Hematopoietic multipotent progenitor cell (in vitro differentiated cells): ENCODE measurements around the gene BMPR1A. TPM values are rescaled to one million over a fixed set of nuclear protein-coding genes. Genes with fewer than 3 reads are reported as not detected.

Experiments
- DNase-seq, 3 donors: peaks; one replicate each; pipeline ENCODE4 v3.0.0-alpha.2; 2011 to 2015; ENCODE audit warnings: low read depth in 2 of 3, low spot score in 2 of 3
- total RNA-seq: library from RNA; depleted of rRNA; stranded (reverse); fragments of >200 nt; gene quantifications from one replicate; pipeline ENCODE4 v1.2.3, GENCODE V29; 2012

Gene BMPR1A
- total RNA-seq, 1 donor: under 0.01 TPM

DNA sequence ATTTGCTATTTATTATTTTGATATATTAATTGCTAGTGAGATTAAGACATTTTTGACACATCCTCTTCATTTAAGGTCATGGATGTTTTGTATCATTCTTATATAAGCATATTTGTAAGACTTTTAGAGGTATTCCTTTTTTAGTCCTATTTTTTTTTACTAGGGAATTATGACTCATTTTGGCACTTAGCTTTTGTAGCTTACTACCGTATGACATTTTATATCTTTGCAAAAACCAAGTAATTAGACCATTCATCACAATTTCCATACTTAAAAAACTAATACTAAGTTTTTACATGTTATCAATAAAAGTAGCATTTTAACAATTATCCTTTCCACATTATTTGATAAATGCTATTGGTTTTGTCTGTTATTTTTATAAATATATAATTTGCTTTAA is 41.6 kb downstream of the BMPR1A start:
- no peak for DNase-seq

DNA sequence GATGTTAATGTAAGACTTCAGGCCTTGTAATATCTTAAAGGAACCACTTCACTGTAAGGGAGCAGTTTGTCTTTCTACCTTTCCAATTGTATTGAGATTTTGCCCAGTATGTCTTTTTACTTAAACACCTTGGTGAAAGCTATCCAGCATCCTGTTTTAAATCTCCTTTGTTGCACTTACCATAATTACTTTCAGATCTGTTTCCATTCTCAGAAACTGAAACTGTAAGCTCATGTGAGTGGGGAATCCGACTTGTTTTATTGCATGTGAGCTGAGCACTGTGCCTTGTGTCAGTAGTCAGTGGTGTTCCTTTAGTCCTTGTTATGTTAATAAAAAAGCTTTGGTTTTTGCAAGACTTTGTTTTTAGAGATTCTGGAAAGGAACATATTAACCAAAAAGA is 42.2 kb downstream of the BMPR1A start:
- no peak for DNase-seq

DNA sequence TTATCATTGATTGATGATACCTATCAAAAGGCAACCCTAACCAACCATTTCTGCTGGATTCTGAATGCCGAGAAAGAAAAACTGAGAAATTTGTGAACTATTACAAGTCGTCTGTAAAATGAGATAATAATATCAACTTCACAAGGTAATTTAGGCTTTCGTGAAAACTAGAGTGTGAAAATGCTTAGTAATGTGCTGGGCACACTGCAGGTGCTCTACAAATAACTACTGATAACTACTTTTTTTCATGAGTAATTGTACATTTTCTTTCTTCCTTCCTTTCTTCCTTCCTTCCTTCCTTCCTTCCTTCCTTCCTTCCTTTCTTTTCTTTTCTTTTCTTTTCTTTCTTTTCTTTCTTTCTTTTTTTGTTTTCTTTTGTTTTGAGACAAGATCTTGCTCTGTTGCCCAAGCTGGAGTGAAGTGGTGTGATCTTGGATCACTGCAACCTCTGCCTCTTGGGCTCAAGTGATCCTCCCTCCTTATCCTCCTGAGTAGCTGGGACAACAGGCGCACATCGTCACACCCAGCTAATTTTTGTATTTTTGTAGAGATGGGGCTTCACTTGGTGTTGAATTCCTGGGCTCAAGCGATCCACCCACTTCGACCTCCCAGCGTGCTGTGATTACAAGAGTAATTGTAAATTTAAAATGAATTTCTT is 42.9 kb downstream of the BMPR1A start:
- no peak for DNase-seq

DNA sequence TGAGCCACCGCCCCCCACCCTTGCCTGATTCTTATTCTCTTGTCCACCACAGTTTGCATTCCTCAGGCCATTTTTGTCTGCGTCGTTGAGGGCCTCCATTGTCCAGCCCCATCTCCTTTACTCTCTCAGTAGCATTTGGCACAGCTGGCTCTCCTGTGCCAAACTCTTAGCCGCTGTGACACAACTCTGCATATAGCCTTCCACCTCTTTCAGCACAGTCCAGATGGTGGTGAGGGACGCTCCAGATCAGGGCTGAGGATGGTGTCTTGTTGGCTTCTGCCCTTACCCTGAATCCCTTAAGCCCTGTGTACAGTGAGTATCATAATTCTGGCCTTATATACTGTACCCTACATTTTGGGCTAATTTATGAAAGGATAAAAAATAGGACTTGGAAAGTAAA is 45.6 kb downstream of the BMPR1A start:
- no peak for DNase-seq

DNA sequence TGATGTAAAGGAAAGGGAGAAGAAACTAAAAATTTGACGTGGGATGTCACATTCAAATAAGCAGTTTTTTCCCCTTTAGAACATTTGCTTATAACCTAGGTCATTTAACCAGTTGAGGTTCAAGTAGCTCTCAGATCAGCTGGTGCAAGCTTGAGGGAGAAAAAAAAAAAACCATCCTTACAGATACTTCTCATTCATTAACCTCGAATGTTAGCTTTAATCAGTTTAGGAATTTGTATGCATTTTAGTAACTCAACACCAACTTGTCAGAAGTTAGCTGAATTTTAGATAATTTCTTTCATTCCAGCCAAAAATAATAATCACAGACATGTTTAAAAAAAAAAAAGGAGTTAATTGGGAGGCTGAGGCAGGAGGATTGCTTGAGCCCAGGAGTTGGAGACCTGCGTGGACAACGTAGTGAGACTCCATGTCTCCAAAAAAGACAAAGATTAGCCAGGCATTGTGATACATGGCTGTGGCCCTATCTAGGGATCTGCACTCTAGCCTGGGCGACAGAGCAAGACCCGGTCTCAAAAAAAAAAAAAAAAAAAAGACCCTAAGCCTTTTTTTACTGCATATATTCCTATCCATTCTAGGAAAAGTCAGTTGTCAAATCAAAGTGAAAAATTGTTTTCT is 46.2 kb downstream of the BMPR1A start:
- DNase-seq: no peak

DNA sequence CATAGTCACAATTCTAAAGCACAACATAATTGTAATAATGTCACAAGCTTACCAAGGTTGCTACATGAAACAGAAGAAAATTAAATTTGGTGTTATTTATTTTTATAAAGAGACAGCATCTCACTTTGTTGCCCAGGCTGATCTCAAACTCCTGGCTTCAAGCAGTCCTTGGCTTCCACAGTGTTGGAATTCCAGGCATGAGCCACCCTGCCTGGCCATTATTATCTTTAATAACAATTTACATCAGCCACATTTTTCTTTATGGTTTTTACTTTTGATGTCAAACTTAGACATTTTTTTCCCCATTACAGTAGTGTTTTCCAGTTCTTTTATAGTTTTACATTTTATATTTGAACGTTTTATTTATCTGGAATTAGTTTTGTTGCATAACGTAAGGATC is 46.7 kb downstream of the BMPR1A start:
- DNase-seq: no peak

DNA sequence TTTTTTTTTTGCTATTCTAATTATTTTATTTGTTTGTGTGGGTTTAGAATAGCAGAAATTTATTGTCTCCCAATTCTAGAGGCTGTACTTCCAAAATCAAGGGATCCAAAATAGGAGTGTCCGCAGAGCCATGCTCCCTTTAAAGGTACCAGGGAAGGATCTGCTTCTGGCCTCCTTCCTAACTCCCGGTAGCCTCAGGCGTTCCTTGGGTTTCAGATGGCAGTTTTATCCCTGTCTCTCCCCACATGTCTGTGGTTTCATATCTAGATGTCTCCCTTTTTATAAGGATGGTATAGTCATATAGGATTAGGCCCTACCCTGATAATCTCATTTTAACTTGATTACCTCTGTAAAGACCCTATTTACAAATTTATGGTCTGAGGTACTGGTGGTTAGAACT is 48.4 kb downstream of the BMPR1A start:
- no peak for DNase-seq

DNA sequence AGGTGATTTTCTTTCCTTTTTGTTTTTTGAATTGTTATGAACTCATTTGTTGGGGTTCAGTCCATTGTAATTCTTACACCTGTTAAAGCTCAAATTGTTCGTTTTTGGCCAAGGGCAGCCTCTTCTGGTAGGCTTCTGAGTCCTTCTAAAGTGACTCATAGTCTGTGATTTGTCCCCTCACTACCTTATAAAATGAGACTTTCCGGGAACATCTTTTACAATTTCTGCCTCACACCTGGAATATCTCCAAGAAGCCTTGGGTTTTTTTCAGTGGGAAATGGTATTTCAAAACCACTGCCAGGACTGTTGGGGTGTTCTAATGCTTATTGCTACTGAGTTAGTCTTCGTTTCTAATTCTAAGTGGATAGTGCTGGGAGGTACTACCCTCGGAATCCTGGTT is 56.7 kb downstream of the BMPR1A start:
- no peak for DNase-seq

DNA sequence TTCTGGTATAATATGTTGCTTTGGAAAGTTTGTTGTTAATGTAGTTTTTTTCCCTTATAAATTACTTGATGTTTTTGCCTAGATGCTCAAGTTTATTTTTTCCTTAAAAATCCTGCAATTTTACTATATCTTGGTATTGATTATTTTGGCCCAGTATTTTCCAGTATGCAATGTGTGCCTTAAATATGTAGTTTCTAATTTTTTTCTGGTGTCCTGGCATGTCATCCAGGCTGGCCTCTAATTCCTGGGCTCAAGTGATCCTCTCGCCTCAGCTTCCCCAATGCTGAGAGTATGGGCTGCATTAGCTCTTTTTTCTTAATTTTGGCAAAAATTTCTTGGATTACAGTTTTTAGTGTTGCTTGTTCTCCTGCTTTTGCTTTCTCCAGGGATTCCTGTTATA is 57.6 kb downstream of the BMPR1A start:
- no peak for DNase-seq

DNA sequence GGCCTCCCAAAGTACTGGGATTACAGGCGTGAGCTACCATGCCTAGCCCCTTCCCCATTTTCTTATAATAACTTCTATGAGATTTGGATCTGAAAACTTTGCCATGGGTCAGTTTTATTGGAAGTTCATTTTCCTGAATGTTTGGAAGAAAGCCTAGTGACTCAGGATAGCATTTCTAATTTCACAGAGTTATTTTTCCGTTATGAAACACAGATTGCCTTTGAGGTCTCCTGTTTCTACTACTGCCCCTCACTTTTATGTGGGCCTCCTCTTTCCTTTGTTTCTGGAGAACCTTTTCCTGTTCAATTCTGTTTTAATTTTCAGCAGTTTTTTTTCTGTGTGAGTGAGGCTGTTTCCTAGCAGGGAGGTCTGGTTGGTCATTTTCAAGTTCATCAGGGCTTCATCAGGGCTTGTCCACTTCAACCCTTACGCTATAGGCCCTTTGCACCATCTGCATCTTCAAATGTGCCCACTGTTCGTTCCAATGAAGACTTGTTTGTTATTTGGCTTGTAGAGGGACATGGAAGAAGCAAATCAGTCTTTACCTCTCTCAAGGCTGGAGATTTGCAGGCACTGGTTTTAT is 58.7 kb downstream of the BMPR1A start:
- no peak for DNase-seq

DNA sequence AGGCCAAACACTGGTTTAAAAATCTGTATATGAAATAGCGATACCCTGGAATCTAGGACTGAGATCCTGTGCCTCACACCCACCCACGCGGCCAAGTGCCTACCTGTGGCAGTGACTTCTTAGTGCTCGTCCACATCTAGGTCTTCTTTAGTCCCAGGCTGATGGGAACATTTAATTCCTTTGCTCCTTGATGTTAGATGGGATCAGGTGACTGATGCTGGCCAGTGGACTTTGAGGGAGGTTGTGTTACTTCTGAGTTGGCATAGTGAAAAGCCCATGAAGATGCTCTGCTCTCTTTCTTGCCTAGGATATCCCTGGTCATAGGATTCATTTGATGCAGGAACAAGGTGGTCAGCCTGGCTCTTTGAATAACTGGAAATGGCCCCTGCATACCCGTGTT is 59.2 kb downstream of the BMPR1A start:
- DNase-seq: no peak

DNA sequence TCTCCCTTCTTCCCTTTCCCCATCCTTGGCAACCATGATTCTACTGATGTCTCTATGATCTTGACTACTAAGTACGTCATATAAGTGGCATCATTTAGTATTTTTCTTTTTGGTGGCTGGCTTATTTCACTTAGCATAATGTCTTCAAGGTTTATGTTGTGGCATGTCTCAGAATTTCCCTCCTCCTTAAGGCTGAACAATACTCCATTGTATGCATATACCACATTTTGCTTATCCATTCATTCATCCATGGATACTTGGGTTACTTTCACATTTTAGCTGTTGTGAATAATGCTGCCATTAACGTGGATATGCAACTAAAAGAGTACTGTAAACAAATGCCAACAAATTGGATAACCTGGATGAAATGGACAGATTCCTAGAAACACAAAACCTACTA is 60.8 kb downstream of the BMPR1A start:
- DNase-seq: no peak

DNA sequence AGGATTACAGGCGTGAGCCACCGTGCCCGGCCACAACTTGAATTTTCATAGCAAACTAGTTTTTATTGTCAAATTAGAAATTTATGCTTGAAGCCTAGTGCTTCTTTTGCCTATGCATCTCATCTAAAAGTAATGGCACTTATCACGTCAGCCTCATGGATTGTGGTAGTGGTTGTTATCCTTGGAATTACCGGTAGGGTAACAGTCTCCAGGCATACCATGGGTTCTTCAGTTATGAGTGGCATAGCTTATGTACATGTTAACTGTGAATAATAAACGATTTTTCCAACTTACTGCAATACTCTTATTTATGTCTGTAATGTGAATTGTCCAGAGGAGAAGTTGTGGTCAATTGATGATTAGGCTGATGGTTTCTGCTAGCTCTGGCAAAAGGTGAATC is 63.1 kb downstream of the BMPR1A start:
- no peak for DNase-seq

DNA sequence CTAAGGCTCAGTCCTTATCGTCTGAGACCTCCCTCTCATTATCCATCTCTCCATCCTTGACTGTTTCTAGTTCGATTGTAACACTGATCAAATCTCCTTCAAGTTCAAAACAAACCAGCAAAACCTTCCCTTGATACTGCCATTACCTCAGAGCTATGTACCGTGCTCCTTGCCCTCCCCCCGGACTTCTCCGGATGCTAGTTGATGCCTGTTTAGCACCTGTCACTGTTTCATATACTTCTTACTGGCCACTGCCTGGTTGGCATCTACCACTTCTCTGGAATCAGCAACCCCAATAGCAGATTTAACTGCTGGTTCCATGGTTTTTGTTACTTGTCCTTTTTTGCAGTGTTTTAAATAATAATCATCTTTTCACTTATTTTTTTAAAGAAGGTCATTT is 64.1 kb downstream of the BMPR1A start:
- no peak for DNase-seq

DNA sequence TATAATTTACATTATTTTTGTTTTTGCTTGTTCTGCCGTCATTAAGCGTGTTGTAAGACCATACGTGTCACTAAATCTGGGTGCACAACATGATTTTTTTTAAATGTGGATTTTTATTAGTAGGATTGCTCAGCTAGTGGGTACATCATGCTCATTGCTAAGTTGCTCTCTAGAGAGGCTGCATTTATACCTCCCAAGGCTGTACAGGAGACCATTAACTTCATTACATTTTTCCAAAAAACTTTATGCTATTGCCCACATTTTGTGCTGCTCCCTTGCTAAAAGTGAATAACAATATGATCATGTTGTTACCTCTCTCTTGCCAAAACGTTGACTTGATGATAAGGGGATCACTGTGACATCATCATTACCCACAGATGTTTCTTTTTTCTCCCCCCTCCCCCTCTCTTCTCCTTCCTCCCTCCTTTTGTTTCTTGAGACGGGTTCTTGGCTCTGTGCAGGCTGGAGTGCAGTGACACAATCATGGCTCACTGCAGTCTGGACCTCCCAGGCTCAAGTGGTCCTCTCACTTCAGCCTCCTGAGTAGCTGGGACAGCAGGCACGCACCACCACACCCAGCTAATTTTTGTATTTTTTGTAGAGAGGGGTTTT is 65.1 kb downstream of the BMPR1A start:
- DNase-seq: no peak

DNA sequence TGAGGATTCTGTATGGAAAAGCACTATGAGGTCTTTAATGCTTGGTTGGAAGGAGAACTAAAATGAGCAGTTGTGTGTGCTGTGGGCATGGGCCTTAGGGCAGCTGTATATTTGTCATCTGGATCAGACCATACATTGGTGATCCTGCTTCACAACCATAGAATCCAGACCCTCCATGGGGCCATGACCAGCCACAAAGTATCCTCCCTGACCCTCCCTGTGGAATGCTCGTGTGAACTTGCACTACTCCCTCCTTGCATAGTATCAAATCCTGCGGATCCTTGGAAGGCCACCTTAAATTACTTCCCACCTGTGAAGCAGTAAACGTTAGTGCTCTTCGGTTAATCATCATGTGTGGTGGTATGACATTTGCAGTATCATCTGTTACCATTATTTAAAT is 67.1 kb downstream of the BMPR1A start:
- no peak for DNase-seq

DNA sequence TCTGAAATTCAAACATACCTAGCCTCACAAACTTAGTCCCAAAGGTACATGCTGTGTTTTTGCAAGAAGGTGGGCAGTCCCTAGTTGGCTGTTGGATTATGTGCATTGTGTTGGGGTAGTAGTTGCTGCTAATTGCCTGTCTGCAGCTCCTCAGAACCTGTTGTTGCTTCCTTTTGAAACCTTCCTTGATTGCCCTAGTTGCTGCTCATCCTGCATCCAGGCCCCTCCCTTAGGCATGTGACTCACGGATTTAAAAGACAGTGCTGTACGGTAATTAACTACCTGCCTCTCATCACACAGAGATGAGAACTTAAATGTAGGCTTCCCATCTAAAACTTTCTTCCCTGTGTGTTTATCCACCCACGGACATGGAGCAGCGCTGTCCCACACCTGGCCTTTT is 67.7 kb downstream of the BMPR1A start:
- DNase-seq: no peak

DNA sequence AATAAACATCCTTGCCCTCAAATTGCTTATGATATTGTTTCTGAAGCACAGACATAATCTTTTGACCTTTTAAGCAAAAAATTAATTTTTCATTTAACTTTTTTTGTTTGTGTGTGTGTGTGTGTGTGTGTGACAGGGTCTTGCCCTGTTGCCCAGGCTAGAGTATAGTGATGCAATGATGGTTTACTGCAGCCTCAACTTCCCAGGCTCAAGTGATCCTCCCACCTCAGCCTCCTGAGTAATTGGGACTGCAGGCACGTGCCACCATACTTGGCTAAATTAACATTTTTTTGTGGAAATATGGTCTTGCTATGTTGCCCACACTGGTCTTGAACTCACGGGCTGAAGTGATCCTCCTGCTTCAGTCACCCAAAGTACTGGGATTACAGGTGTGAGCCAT is 68.9 kb downstream of the BMPR1A start:
- no peak for DNase-seq

DNA sequence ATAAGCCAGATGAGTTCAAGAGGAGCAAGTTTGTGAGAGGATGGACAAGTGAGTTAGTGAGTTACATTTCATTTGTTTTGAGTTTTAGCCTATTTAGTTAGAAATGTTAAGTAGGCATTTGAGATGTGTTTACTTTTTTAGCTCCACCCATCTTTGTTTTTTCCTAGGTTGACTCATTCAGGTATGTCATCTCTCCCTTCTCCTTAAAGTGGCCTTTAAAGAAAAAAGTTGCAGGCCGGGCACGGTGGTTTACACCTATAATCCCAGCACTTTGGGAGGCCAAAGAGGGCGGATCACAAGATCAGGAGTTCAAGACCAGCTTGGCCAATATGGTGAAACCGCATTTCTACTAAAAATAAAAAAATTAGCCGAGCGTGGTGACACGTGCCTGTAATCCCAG is 71.2 kb downstream of the BMPR1A start:
- DNase-seq: no peak

DNA sequence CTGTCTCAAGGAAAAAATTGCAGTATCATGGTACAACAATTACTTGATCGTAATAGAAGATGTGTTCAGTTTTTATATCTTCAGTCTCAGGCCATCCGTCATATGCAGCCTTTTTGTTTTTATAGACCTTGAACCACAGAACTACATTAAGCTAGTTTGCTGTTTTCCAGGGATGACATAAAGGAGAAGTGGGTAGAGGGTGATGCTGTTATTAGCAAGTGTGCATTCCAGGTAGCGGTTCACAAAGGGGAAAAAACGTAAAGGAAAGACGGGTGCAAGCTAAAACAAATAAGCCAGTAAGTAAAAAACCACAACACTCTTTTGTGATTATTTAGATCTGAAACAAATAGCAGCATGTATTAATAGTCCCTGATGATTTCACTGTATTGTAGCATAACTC is 71.7 kb downstream of the BMPR1A start:
- DNase-seq: no peak

DNA sequence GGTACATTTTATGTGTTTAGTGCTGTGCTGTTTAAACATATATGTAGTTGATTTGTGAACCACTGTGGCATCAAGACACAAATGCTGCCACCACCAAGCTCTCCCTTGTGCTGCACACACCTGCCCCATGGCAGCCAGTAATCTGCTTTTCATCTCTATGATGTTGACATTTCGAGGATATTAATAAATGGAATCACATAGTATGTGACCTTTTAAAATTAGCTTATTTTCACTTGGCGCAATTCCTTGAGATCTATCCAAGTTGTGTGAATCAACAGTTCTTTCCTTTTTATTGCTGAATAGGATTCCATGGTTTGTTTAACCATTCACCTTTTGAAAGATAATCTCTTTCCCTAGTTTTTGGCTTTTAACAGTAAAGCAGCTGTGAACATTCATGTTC is 73.1 kb downstream of the BMPR1A start:
- no peak for DNase-seq

DNA sequence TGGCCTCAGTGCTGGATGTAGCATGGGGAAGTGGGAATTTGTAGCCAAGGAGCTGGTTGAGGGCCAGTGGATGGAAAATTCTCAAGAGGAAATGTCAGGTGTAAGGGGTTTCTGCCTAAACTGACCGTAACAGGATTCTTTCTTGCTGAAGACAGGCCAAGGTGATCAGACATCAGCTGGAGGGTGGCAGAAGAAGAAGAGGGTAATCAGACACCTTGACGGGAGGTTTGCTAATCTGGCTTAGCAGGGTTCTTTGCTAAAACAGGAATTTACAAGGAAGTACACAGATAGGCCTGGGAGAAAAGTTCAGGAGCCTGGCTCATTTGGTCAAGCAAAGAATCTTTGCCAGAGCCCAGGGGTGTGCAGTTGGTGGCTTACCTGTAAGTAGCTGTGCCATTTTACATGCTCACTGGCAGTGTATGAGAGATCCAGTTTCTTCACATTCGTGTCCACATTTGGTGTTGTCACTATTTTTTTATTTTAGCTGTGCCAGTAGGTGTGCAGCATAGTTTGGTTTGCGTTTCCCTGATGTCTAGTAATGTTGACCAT is 73.7 kb downstream of the BMPR1A start:
- DNase-seq: no peak
